HUES64 (cell line): Measurements from ENCODE around the gene NCS1. TPM values are rescaled to one million over a fixed set of nuclear protein-coding genes. Genes with fewer than 3 reads are reported as not detected.

ENCODE experiments used
- H3K27ac ChIP-seq: 2 replicates; pipeline ENCODE4 v1.7.0; 2013; ENCODE audit warnings: low read depth, low read length, inconsistent platforms
- H3K27me3 ChIP-seq: 2 replicates; pipeline ENCODE4 v1.6.1; 2013; ENCODE audit warnings: mild to moderate bottlenecking, low read length; ENCODE audit not compliant: insufficient read depth
- H3K36me3 ChIP-seq: 2 replicates; pipeline ENCODE4 v1.6.1; 2013; ENCODE audit warnings: mild to moderate bottlenecking, low read length; ENCODE audit not compliant: insufficient read depth
- H3K4me1 ChIP-seq: 2 replicates; pipeline ENCODE4 v1.6.1; 2013; ENCODE audit warnings: mild to moderate bottlenecking, low read length, moderate library complexity; ENCODE audit not compliant: insufficient read depth
- H3K4me3 ChIP-seq: 2 replicates; pipeline ENCODE4 v1.5.1; 2013; ENCODE audit warnings: mild to moderate bottlenecking, low read length, moderate library complexity
- H3K9ac ChIP-seq: 2 replicates; pipeline ENCODE4 v1.6.1; 2013; ENCODE audit warnings: mild to moderate bottlenecking, low read depth, low read length
- H3K9me3 ChIP-seq: 2 replicates; pipeline ENCODE4 v1.6.1; 2013; ENCODE audit warnings: low read depth, low read length; ENCODE audit not compliant: insufficient read depth
- WGBS: fragments of 150-250, 120-280 bp; methylation state at CpG from one replicate; pipeline ENCODE4 v1.1.7; 2013; ENCODE audit warnings: missing lambda C conversion rate; 5-methylcytosine and 5-hydroxymethylcytosine counted together
- polyA plus RNA-seq, 2 experiments: library from polyadenylated mRNA; stranded (reverse); fragments of 50-300 nt; gene quantifications; one replicate each; pipeline ENCODE4 v1.2.3, GENCODE V29; 2013

Gene NCS1
- 20.3 TPM for polyA plus RNA-seq (2013, experiment 1 of 2)
- polyA plus RNA-seq (2013, experiment 2 of 2), result 24.7 TPM

DNA sequence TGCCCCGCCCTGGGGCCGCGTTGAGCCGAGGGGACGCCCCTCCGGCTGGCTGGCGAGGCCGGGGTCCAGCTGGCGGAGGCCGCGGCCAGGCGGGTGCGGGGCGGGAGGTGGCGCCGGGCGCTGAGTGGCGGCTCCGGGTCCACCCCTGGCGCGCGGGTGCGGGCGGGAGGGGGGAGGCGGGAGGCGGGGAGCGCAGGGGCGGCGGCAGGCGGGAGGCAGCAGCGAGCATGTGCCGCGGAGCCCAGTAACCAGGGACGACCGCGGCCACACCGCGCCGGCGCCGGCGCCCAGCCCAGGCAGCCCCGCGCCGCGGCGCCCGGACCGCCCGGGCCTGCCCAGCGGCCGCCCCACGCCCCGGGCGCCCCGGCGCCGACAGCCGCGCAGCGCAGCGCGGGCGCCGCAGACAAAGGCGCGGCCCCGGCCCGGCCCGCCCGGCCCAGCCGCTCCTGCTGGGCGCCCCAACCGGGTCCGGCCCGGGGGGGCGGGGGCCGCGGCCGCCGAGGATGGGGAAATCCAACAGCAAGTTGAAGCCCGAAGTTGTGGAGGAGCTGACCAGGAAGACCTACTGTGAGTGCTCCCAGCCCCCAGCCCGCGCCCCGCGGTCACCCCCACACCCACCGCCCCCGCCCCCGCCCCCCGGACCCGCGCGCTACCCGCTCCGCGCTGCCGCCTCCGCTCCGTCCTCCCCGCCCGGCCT, at the start of gene NCS1:
Gene NCS1, plus strand, starts transcription at position 244 of the 697 bp plus-strand sequence. Its CDS starts 260 bp downstream, at position 504.
- WGBS, result under 1% methylated on average over 89 of the region's 101 CpGs
- Histone ChIP-seq H3K4me3 (peak within 1 kb of the TSS; percentile 61), H3K36me3 (no peaks in the 10 kb centered on the region), H3K9ac (peak within 1 kb of the TSS; percentile 47; the same call in 1 of the 2 replicates), H3K4me1 (peaks cover 5% of the 10 kb centered on the region; the same call in 1 of the 2 replicates), H3K27me3 (peaks cover 6% of the 10 kb centered on the region), H3K9me3 (no peaks in the 10 kb centered on the region), H3K27ac (no peak within 1 kb of the TSS)

DNA sequence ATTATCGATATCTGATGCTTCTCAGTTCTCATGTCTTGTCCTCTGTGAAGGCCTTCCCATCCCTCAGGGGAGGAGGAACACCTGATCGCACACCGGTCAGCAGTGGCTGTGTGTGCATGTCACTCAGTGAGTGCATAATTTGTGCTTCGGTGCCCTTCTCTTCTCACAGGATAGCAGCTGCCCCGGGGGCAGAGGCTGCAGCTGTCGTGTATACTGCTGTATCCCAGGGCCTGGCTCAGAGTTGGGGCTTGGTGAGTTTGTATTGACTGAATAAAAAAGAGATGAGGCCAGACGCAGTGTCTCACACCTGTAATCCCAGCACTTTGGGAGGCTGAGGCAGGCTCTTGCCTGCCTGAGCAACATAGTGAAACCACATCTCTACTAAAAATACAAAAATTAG, 49.7 kb upstream of the NCS1 start:
- Histone ChIP-seq H3K9me3 (no peaks in the 10 kb centered on the region), H3K4me3 (no peak overlapping the region), H3K27me3 (no peaks in the 10 kb centered on the region), H3K4me1 (peaks cover 20% of the 10 kb centered on the region; the same call in 1 of the 2 replicates), H3K36me3 (peaks cover 12% of the 10 kb centered on the region), H3K9ac (no peak overlapping the region), H3K27ac (no peak overlapping the region)
- WGBS, result 92% methylated on average over 7 of the region's 7 CpGs

DNA sequence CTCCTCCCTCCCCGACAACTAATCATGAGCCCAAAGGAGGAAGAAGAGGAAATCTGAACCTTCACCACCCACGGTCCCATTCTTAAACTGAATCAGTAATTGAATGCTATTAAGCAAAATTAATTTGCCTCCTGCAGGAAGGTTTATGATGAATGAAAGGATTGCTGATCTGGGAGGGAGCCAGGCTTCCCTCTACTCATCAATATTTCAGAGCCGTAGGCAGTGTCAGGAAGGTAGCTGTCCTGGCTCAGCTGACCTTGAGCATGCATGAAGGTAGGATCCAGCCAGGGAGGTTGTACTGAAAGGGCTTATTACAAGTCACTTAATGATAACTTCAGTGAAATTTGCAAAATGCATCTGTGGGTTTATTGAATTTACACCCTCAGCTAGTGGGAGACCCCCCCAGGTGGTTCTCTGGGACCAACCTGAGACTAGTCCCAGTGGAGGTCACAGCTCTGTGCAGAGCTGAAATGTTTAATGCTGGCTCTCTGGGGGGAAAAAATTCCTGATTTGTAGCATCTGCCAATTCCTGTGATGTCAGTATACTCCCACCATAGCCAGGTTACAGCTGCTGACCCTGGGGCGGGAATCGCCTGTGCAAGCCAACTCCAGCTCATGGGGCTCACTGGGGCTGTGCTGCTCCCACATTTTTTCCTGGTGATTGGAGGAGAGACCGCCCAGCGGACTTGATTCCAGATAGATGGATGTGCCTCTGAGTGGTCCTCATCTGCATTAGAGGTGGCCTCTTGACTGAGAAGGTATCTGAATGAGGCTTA, 47.9 kb upstream of the NCS1 start:
- Histone ChIP-seq H3K4me1 (peaks cover 2% of the 10 kb centered on the region; the same call in 1 of the 2 replicates), H3K27me3 (no peaks in the 10 kb centered on the region), H3K27ac (no peak overlapping the region), H3K4me3 (no peak overlapping the region), H3K9me3 (no peaks in the 10 kb centered on the region), H3K9ac (no peak overlapping the region), H3K36me3 (peaks cover 29% of the 10 kb centered on the region)
- WGBS, result 98% methylated on average over 6 of the region's 7 CpGs

DNA sequence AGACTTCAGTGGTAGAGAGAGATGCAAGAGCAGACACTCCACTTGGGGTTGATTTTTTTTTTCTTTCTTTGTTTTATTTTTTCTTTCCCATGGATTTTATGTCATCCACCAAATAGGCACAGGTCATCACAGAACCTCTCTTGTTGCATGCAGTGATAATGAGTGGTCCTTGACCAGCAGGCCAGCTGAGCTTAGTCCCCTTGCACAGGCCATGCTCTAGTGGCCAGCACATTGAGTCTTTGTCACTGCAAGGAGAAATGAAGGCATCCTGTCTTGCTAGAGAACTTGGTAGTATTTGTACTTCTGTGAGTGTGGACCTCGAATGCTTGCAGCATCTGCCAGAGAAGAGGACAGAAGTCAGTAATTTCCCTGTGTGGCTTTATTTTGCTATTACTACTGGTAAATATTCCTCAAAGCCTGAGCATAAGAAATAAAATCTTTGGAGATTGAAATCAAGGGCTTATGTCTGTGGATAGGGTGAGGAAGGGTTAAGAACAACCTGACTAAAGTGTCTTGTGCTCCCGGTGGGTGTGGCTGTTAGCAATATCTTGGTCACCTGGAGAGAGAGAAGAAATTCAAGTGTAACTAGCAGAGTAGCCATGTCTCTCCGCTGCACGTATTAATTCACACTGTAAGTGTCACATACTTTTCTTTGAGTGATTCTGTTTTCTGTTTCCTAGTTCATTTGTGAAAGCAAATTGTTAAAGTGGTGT, 45.3 kb upstream of the NCS1 start:
- H3K4me1 ChIP-seq, result no peaks in the 10 kb centered on the region
- no peaks in the 10 kb centered on the region for H3K9me3 ChIP-seq
- no peak overlapping the region for H3K27ac ChIP-seq
- 57% methylated on average over 2 of the region's 4 CpGs for WGBS
- no peak overlapping the region for H3K9ac ChIP-seq
- no peak overlapping the region for H3K4me3 ChIP-seq
- H3K27me3 ChIP-seq, result no peaks in the 10 kb centered on the region
- peaks cover 45% of the 10 kb centered on the region for H3K36me3 ChIP-seq

DNA sequence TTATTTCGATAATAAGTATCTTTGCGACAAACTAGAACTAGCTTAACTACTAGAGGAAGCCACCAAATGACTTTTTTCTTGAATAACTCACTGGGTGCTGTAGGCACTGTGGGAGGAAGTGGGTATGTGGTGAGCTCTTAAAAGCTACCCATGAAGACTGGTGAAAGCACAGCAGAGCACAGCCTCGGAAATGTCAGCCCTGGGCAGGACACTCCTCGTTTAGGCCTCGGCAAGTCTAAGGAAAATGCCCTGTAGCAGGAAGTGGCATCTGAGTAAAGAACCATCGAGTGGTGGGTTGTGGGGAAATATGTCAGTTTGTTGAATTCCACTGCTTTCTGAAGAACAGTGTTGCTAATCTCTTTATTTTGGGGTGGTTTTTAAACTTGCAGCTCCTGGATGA, 44.0 kb upstream of the NCS1 start:
- WGBS, result 95% methylated on average over 6 of the region's 6 CpGs
- H3K4me3 ChIP-seq, result no peak overlapping the region
- H3K9me3 ChIP-seq, result no peaks in the 10 kb centered on the region
- H3K27ac ChIP-seq, result no peak overlapping the region
- peaks cover 42% of the 10 kb centered on the region for H3K36me3 ChIP-seq
- no peaks in the 10 kb centered on the region for H3K27me3 ChIP-seq
- H3K4me1 ChIP-seq, result no peaks in the 10 kb centered on the region
- H3K9ac ChIP-seq, result peak overlapping the region; percentile 13; the same call in 1 of the 2 replicates

DNA sequence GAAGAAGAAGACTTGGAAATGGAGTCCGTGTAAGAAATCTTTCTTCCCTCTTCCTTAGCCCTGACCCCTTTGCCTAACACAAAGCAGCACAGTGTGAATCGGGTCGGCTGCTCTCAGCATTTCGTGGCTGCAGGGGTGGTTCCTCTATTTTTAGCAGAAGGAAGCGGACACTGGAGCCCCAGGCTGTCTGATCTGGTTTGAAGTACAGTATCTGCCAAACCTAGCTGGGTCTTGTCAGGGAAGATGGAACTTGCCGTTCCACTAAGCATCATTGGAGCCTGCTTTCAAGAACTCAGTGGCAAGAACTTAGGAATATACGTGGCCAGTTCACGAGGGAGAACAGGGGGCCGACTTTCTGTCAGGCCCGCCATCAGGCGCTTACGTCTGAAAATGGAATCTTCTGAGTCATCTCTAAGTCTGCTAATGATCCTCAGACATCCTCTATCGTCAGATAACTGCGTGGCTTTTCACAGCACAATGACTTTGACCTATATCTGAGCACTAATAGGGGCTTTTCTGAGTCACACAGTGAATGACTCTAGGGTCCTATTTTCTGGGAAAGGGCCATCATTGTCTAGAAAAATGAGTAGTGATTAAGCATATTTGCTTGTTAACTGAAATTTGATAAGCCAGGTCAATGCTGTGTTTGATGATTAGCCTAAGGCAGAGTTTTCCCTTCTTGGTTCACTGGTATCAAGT, 43.3 kb upstream of the NCS1 start:
- H3K27ac ChIP-seq, result no peak overlapping the region
- WGBS, result 93% methylated on average over 14 of the region's 14 CpGs
- no peak overlapping the region for H3K9ac ChIP-seq
- H3K4me1 ChIP-seq, result no peaks in the 10 kb centered on the region
- H3K27me3 ChIP-seq, result no peaks in the 10 kb centered on the region
- H3K36me3 ChIP-seq, result peaks cover 42% of the 10 kb centered on the region
- no peaks in the 10 kb centered on the region for H3K9me3 ChIP-seq
- H3K4me3 ChIP-seq, result no peak overlapping the region

DNA sequence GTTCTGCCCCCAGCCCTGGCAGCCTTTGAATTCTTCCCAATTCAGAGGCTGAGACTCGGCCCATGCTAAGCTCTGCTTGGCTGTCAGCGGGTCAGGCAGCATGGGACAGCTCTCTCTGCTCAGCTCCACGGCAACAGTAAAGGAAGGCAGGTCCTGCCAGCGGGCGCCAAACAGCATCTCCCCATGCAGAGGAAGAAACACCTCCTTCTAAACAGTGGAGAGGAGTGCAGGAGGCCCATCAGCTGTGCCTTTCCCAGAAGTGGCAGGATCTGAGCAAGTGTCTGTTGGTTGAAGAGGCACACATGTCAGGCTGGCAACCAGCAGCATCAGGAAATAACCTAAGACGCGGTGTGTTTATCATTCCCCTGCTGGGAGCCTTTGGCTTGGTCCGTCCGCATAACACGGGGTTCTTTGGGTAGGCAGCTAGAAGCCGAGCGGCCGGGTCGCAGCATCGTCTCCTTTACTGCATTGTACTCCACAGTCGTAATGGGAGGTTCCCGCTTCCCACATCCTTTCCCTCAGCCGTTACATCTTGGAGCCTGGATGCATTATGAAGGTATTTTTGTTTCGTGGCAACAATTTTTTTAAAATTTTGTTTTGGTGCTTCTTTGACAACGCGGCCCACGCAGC, 42.7 kb upstream of the NCS1 start:
- no peak overlapping the region for H3K4me3 ChIP-seq
- 94% methylated on average over 21 of the region's 22 CpGs for WGBS

DNA sequence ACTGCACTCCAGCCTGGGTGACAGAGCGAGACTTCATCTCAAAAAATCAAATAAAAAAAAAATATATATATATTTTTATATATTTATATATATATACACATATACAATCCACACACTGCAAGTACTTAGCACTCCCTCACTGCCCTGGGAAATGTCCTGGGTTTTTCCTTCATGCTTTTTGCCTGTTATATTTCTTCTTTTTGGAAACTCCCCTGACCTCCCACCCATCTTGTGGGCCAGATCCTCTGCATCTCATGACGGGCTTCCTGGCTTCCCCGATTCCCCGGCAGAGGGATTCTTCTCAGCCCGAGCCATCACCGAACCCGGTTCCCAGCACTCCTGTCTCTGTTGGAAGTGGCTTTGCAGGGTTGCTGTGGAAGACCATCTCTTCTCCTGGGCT, 39.5 kb upstream of the NCS1 start:
- Histone ChIP-seq H3K9ac (no peak overlapping the region), H3K4me1 (peaks cover 5% of the 10 kb centered on the region), H3K9me3 (no peaks in the 10 kb centered on the region), H3K36me3 (peaks cover 39% of the 10 kb centered on the region), H3K27ac (no peak overlapping the region), H3K4me3 (no peak overlapping the region), H3K27me3 (no peaks in the 10 kb centered on the region)
- WGBS, result 97% methylated on average over 6 of the region's 7 CpGs

More for the DNA sequence above, 42.7 kb upstream of the NCS1 start:
- no peaks in the 10 kb centered on the region for H3K4me1 ChIP-seq
- H3K9me3 ChIP-seq, result no peaks in the 10 kb centered on the region
- no peak overlapping the region for H3K27ac ChIP-seq
- H3K36me3 ChIP-seq, result peaks cover 42% of the 10 kb centered on the region
- H3K9ac ChIP-seq, result no peak overlapping the region
- H3K27me3 ChIP-seq, result no peaks in the 10 kb centered on the region

DNA sequence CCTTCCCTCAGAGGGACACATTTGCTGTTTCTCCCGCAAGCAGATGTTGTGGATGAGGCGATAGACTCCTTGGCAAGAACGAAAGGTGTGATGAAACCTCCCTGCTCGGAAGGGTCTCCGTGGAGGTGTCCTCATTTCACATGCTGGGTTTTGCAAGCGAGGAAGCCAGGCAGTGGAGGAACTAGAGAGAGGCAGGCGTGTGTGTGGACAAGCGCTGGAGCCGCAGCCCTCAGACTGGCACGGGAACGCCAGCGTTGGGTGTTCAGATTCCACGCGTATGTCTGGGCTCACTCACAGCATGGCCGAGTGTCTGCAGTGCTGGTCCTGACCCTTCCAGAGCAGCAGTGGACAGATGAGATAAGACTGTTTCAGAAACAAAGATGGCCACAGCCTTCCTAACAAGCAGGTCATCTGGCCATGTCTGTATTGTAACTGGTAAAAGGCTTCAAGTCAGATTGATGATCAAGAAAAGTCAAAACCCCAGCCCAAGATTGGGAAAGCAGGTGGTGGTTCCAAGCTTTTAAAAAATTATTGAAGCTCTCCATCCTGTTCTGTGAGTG, 35.0 kb upstream of the NCS1 start:
- 96% methylated on average over 15 of the region's 15 CpGs for WGBS
- H3K36me3 ChIP-seq, result 0 out of 2 replicates have a peak, but pooled peaks cover 8% of the 10 kb centered on the region
- H3K4me1 ChIP-seq, result peaks cover 18% of the 10 kb centered on the region
- H3K27me3 ChIP-seq, result no peaks in the 10 kb centered on the region
- no peak overlapping the region for H3K9ac ChIP-seq
- no peak overlapping the region for H3K4me3 ChIP-seq
- no peaks in the 10 kb centered on the region for H3K9me3 ChIP-seq
- H3K27ac ChIP-seq, result no peak overlapping the region

DNA sequence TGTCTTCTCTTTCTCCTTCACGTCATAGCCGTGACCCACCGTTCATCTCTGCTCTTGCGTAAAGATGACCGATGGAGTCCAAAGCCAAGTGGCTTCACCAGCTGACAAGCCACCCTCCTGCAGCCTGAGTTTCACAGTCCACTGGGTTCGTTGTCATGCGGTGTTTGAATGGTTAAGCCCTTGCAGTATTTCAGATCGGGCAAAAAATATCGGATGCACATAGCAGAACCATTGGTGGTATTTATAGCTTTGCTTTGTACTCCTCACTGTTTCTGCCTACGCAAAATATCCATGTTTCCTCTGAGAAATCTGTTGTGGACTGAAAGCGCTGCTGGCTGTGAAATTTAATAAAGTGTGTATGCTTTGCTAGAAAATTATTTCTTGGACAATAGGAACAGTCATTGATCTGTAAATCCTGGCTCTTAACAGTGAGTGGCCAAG, 34.5 kb upstream of the NCS1 start:
- peaks cover 22% of the 10 kb centered on the region for H3K4me1 ChIP-seq
- no peak overlapping the region for H3K4me3 ChIP-seq
- no peaks in the 10 kb centered on the region for H3K27me3 ChIP-seq
- peak overlapping the region; percentile 6; the same call in 1 of the 2 replicates for H3K9ac ChIP-seq
- peak overlapping the region; percentile 53 for H3K27ac ChIP-seq
- 0 out of 2 replicates have a peak, but pooled peaks cover 8% of the 10 kb centered on the region for H3K36me3 ChIP-seq
- H3K9me3 ChIP-seq, result no peaks in the 10 kb centered on the region
- 95% methylated on average over 11 of the region's 11 CpGs for WGBS
